GM18498 (cell line): ENCODE measurements around the gene CPLANE1.
"Not testable (repeated sequence)": the region's sequence is repeated elsewhere in the genome, so short reads cannot be mapped to it uniquely, and the experiment has no call there.

Experiments used
- ATAC-seq: cut with Tn5 transposase; IDR thresholded peaks from one replicate; pipeline ENCODE4 v1.9.1; 2021; ENCODE audit warnings: mild to moderate bottlenecking, moderate library complexity; ENCODE audit not compliant: unreplicated experiment

The CPLANE1 gene

DNA sequence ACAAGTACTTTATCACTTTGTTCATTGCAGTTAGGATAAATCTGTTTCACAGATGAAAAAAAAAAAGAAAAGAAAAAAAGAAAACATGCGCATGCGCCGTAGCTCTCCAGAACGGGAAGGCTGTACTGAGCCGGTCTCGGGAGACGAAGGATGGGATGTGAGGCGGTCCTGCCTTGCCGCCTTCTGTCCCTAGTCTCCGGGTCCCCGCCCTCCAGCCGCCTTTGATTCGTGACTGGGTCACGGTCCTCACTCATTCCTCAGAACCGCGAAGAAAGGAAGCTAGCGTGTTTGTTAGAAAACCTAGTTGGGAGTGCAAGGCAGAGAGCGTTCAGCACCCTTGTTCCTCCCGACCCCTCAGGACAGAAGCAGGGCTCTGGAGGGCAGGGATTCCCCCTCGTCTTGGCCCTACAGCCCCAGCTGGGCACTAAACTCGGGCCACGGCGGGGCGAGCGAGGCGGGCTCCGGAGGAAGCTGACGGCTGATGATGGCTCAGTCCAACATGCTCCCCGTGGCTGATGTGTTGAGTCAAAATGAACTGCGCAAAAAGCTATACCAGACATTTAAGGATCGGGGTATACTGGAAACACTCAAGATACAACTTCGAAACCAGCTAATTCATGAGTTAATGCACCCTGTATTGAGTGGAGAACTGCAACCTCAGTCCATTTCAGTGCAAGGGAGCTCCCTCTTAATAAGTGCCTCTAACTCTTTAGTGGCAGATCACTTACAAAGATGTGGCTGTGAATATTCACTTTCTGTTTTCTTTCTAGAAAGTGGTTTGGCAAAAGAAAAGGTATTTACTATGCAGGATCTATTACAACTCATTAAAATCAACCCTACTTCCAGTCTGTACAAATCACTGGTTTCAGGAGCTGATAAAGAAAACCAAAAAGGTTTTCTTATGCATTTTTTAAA, 40.0 kb downstream of the CPLANE1 start:
- ATAC-seq, result no peak

DNA sequence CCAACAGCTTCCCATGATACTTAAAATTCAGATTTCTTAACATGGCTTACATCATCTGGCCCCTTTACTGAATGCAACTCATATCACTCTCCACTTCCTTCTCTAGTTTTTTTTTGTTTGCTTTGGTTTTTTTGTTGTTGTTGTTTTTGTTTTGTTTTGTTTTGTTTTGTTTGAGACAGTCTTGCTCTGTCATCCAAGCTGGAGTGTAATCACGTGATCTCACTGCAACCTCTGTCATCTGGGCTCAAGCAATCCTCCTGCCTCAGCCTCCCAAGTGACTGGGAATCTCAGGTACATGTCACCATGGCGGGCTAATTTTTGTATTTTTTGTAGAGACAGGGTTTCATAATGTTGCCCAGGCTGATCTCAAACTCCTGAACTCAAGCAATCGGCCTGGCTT, 41.4 kb downstream of the CPLANE1 start:
- ATAC-seq, result no peak

DNA sequence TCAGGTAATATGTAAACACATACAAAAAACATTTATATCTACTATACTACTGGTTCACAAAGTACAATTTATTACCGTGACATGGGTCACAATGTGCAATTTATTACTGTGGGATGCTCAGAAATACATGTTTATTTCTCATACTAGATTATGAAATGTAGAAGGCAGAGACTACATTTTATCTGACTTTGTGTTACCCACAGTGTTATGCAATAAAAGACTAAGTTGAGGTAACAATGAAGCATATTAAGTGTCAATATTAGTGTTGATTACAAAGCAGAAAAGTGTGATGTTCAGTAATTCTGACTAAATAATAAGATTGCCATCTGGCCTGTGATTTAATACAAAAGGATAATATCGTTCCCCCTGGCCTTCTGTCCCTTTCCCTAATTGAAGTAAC, 42.4 kb downstream of the CPLANE1 start:
- ATAC-seq, result no peak

- no peak for ATAC-seq
Observed at GRCh38 chr5:37198842-37199241, 50.3 kb downstream of the CPLANE1 start.

- peak; percentile 55 for ATAC-seq
Observed at GRCh38 chr5:37198061-37198460, 51.1 kb downstream of the CPLANE1 start.

DNA sequence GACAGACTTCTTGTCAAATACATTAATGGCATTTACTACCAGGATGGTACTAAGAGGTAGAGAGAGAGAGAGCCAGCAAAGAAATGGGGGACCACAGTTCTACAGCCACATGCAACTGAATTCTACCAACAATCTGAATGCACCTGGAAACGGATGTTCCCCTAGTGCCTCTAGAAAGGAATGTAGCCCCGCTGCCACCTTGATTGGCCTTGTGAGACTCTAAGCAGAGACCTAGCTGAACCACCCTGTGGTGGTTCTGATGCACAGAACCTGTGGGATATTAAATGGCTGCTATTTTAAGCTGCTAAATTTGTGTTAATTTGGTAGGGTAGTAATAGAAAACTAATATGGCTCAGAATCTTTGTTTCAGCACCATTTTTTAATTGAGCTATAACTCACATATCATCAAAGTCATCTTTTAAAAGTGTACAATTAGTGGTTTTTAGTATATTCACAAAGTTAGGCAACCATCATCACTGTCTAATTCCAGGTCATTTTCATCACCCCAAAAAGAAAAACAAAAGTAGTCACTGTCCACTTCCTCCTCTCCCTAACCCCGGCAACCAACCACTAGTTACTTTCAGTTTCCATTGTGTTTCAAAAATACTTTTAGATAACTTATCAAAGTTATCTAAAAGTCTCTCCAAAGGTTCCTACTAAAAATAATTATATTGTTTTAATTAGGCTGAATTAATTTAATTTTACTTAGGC, 51.7 kb downstream of the CPLANE1 start:
- peak; percentile 87 for ATAC-seq

GRCh38 chr5:37190592-37190991, 58.6 kb downstream of the CPLANE1 start:
- no peak for ATAC-seq

DNA sequence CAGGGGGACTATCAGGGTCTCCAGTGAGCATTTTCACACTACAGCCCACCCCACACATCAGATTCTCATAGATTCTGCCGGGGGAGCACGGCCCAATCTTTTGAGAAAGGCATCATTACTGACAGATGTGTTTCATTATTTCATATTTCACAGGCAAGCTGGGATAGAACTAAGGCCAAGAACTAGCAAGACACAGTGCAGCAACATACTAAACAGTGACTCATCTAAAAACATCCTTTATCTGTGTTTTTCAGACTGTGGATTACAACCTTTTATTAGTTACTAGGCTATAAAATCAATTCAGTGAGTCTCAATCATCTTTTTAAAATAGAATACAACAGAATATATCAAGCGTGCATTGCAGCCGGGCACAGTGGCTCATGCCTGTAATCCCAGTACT, 59.8 kb downstream of the CPLANE1 start:
- no peak for ATAC-seq

DNA sequence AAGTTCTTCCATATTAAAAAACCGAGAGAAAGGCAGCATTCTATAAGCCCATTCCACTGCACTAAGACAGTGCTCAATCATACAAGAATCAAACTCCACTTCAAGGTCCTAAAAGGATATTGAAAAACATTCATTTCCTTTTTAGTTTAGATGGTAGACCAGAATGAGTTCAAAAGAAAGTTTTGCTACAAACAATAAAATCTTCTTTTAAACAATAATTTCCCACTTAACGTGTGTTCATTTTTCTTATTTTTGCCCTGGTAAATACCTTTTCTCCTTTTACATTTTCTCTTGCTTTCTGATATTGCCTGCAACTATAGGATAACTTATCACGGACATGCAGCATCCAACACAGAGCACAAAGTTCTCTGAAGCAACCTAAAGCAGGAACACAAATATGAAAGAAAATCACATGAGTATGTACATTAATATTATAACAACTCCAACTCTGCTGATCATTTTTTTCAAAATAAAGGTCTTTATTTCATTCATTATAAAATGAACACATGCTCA, 61.7 kb downstream of the CPLANE1 start:
- ATAC-seq, result no peak

- peak; percentile 66 for ATAC-seq
Observed at GRCh38 chr5:37184748-37185364, 64.3 kb downstream of the CPLANE1 start.

- no peak for ATAC-seq
Observed at GRCh38 chr5:37182667-37183066, 66.5 kb downstream of the CPLANE1 start.

- ATAC-seq, result no peak
Observed at GRCh38 chr5:37174928-37175327, 74.2 kb downstream of the CPLANE1 start.

GRCh38 chr5:37172957-37173356, 76.2 kb downstream of the CPLANE1 start:
- no peak for ATAC-seq

DNA sequence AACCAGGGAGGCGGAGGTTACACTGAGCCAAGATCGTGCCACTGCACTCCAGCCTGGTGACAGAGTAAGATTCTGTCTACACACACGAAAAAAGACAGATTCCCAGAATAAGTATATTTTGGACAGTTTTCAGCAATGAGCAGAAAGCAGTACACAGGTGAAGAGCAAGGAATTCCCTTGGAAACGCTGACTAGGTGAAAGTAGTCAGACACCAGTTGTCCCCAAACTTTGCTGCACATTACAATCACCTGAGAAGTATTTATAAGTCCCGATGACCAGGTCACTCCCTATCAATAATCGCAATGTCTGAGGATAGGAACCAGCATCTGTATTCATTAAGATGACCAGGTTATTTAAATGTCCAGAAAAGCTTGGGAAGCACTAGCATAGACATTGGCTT, 78.3 kb downstream of the CPLANE1 start:
- no peak for ATAC-seq

DNA sequence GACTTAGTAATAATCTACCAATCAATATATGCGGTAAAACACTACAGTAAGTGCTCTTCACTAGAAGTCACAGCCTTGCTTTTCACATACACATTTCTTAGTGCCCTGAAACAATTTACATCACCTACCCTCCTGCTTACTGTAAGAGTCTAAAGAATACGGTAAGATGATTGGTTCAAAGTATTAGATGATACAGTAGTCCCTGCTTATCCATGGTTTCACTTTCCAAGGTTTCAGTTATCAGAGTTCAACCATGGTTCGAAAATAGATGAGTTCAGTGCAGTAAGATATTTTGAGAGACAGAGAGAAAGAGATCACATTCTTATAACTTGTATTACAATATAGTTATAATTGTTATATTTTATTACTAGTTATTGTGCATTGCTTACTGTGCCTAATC, 83.0 kb downstream of the CPLANE1 start:
- ATAC-seq, result no peak

GRCh38 chr5:37165761-37166160, 83.4 kb downstream of the CPLANE1 start:
- ATAC-seq, result no peak

- no peak for ATAC-seq
Observed at GRCh38 chr5:37153661-37154060, 95.5 kb downstream of the CPLANE1 start.

DNA sequence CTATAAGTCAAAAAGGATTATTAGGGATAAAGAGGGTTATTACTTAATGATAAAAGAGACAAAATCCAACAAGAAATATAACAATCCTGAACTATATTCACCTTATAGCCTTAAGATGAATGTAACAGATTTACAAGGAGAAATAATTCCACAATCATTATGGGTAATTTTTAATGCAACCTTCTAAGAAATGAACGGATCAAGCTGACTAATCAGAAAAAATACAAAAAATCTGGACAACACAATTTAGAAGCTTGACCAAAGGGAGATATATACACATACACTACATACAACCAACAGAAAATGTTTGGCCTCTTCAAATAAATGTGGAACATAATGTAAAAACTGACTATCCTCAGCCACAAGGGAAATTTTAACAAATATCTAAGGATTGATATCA, 102.3 kb downstream of the CPLANE1 start:
- ATAC-seq, result no peak

GRCh38 chr5:37136694-37137093, 112.5 kb downstream of the CPLANE1 start:
- no peak for ATAC-seq

DNA sequence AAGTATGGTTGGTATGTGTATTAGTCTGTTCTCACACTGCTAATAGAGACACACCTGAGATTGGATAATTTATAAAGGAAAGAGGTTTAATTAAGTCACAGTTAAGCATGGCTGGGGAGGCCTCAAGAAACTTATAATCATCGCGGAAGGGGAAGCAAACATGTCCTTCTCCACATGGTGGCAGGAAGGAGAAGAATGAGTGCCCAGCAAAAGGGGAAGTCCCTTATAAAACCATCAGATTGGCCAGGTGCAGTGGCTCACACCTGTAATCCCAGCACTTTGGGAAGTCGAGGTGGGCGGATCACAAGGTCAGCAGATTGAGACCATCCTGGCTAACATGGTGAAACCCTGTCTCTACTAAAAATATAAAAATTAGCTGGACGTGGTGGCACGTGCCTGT, 113.9 kb downstream of the CPLANE1 start:
- not testable (repeated sequence) for ATAC-seq

DNA sequence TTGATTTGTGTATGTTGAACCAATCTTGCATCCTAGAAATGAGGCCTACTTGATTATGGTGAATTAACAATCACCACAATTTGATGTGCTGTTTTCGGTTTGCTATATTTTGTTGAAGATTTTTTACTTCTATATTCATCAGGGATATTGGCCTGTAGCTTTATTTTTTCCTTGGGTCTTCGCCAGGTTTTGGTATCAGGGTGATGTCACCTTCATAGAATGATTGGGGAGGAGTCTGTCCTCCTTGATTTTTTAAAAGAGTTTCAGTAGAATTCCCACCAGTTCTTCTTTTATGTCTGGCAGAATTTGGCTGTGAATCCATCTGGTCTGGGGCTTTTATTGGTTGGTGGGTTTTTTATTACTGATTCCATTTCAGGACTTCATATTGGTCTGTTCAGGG, 115.2 kb downstream of the CPLANE1 start:
- ATAC-seq, result no peak

GRCh38 chr5:37132646-37133045, 116.5 kb downstream of the CPLANE1 start:
- ATAC-seq, result no peak
